K562 (cell line): ENCODE data around the gene SLA2. TPM values are rescaled to one million over a fixed set of nuclear protein-coding genes. Genes with fewer than 3 reads are reported as not detected.

ENCODE experiments used
- ATAC-seq: fragments of 200-7000 bp; cut with Tn5 transposase; 3 replicates; pipeline ENCODE4 v1.9.1; 2020; ENCODE audit warnings: moderate library complexity
- BruUV-seq: library from RNA; stranded (reverse); fragments of 400-500 nt; replicated peaks from 2 replicates; lab custom pipeline; 2021; lab: Mats Ljungman, UMichigan
- CTCF ChIA-PET: fragments of 300-600 bp; formaldehyde crosslinking; extraction: SDS; loops from one replicate; lab custom pipeline; 2021; ENCODE audit warnings: low intra/inter-chr PET ratio; lab: Yijun Ruan, JAX
- POLR2A ChIA-PET: fragments of 300-600, 350-650 bp; sonication (Branson Sonifier 250); formaldehyde crosslinking; extraction: SDS; loops from one replicate; lab custom pipeline; 2021; ENCODE audit warnings: antibody characterized with exemption, inconsistent platforms; lab: Yijun Ruan, JAX
- DNase-seq, 4 experiments: peaks; one replicate each; pipeline versions ENCODE4 v3.0.0 to v3.0.0-alpha.2; 2011 to 2018; ENCODE audit warnings: low spot score in 3 of 4, mixed read lengths in 3 of 4; ENCODE audit errors: extremely low read depth in 1 of 4
- FAIRE-seq: peaks from 2 replicates; lab custom pipeline; 2011; peaks lifted over from hg19 to GRCh38; lab: Jason Lieb, UNC
- H2AFZ ChIP-seq: 2 replicates; pipeline ENCODE4 v1.6.0; 2011; ENCODE audit warnings: low read depth, low read length, control low read depth, inconsistent platforms
- H3K27ac ChIP-seq: fragments of 200-600 bp; 3 replicates; pipeline ENCODE4 v1.8.0; 2011; ENCODE audit warnings: low read depth, mild to moderate bottlenecking, control low read depth, inconsistent platforms, low read length, moderate library complexity, mixed read lengths; ENCODE audit errors: extremely low read depth
- H3K27me3 ChIP-seq, 2 experiments: fragments of 300-600 bp in 1 of 2; 2 replicates in 1 of 2; 3 replicates in 1 of 2; pipeline versions ENCODE4 v1.6.0 to v1.8.0; 2011; ENCODE audit warnings: inconsistent platforms in 2 of 2, low read length in 2 of 2, mild to moderate bottlenecking in 1 of 2, mixed read lengths in 1 of 2, moderate library complexity in 1 of 2; ENCODE audit not compliant: control insufficient read depth in 2 of 2, insufficient read depth in 2 of 2
- H3K36me3 ChIP-seq: fragments of 300-600 bp; 3 replicates; pipeline ENCODE4 v1.8.0; 2011; ENCODE audit warnings: mild to moderate bottlenecking, low read length, inconsistent platforms; ENCODE audit not compliant: control insufficient read depth, insufficient read depth
- H3K4me1 ChIP-seq, 2 experiments: fragments of 200-600 bp in 1 of 2; replicated peaks in 1 of 2; 2 replicates in 1 of 2; 3 replicates in 1 of 2; pipeline versions ENCODE4 v1.5.1 to v1.8.0; 2011; ENCODE audit warnings: inconsistent platforms in 2 of 2, low read length in 2 of 2, mild to moderate bottlenecking in 1 of 2, mixed read lengths in 1 of 2, moderate library complexity in 1 of 2; ENCODE audit not compliant: control insufficient read depth in 2 of 2, insufficient read depth in 2 of 2
- H3K4me2 ChIP-seq: 2 replicates; pipeline ENCODE4 v1.6.1; 2011; ENCODE audit warnings: low read length, control low read depth, inconsistent platforms, mixed read lengths; ENCODE audit not compliant: insufficient read depth
- H3K4me3 ChIP-seq: fragments of 200-600 bp; sonication (generic), shearing (Covaris generic); 2 replicates; pipeline ENCODE4 v1.5.1; 2016; ENCODE audit warnings: control low read depth, inconsistent platforms
- H3K79me2 ChIP-seq: fragments of 200-600 bp; 3 replicates; pipeline ENCODE4 v1.8.0; 2011; ENCODE audit warnings: low read length, inconsistent platforms; ENCODE audit not compliant: control insufficient read depth, insufficient read depth
- H3K9ac ChIP-seq, 2 experiments: 2 replicates each; pipeline versions ENCODE4 v1.6.0 to v1.6.1; 2011; ENCODE audit warnings: low read depth in 2 of 2, low read length in 2 of 2, control low read depth in 1 of 2, inconsistent platforms in 1 of 2, mild to moderate bottlenecking in 1 of 2, mixed read lengths in 1 of 2; ENCODE audit not compliant: insufficient read depth in 1 of 2
- H3K9me1 ChIP-seq: one replicate; pipeline ENCODE4 v1.6.0; 2011; ENCODE audit warnings: inconsistent platforms, mild to moderate bottlenecking, low read length, moderate library complexity; ENCODE audit not compliant: control insufficient read depth, insufficient read depth
- H3K9me3 ChIP-seq: replicated peaks from 2 replicates; pipeline ENCODE4 v1.5.1; 2011; ENCODE audit warnings: low read depth, low read length, inconsistent platforms; ENCODE audit not compliant: control insufficient read depth, insufficient read depth
- H4K20me1 ChIP-seq: replicated peaks from 2 replicates; pipeline ENCODE4 v1.6.1; 2011; ENCODE audit warnings: low read length, inconsistent platforms, mixed read lengths; ENCODE audit not compliant: control insufficient read depth, insufficient read depth
- CEBPB ChIP-seq: fragments of 450-650 bp; IDR thresholded peaks from 2 replicates; pipeline ENCODE4 v1.6.1; 2016; ENCODE audit warnings: missing genetic modification characterization, missing compliant biosample characterization
- WGBS: fragments of 100-300 bp; shearing (Covaris generic); methylation state at CpG from one replicate; pipeline ENCODE4 v1.1.6; 2016; ENCODE audit warnings: low coverage, mixed read lengths; ENCODE audit not compliant: insufficient coverage; ENCODE audit errors: missing lambda C conversion rate; 5-methylcytosine and 5-hydroxymethylcytosine counted together
- in situ Hi-C: fragments of 300-500 bp; cut with MboI; formaldehyde crosslinking; loops from 4 replicates; pipeline ENCODE4 v1.15.0; 2018; ENCODE audit warnings: inconsistent platforms, mixed read lengths
- intact Hi-C: fragments of 100-400 bp; cut with micrococcal nuclease; formaldehyde crosslinking; loops from 2 replicates; pipeline ENCODE4 v1.14.2; 2022
- polyA plus RNA-seq, 8 experiments: library from polyadenylated mRNA; depleted of rRNA in 4 of 8; stranded (reverse) in 5 of 8; unstranded in 3 of 8; fragments of >200 nt; fragmentation: Nextera tagmentation in 2 of 8; fragmentation: Illumina TruSeq in 1 of 8; extraction: Ambion mirVana in 2 of 8; extraction: Trizol in 1 of 8; gene quantifications; 2 replicates each; pipeline versions ENCODE4 v1.2.1 to v1.2.3, GENCODE V29; 2011 to 2014; ENCODE audit warnings: inconsistent platforms in 1 of 8, missing spikeins in 1 of 8
- total RNA-seq, 7 experiments: library from RNA; depleted of rRNA in 6 of 7; stranded (reverse); fragments of >200 nt in 6 of 7; fragmentation: Illumina TruSeq in 2 of 7; extraction: Trizol in 2 of 7; gene quantifications; 2 replicates each; pipeline versions ENCODE4 v1.2.1 to v1.2.3, GENCODE V29; 2011 to 2021; ENCODE audit warnings: low replicate concordance in 1 of 7
- TF ChIP-seq, protein P1 (sequence below): fragments of 200-800 bp; sonication (Bioruptor generic); IDR thresholded peaks from 2 replicates; pipeline ENCODE4 v1.6.1; 2016; ENCODE audit warnings: missing genetic modification characterization, missing compliant biosample characterization

Gene SLA2
- total and polyA plus RNA-seq, 9 of the 15 experiments (the other 6 are each of a cell fraction or from before 2014, with no cell fraction given): 0.07 TPM; not detected in 7

- in situ Hi-C loops: no loop called here
- H3K4me3 ChIP-seq: no peak overlapping the region
- H3K27ac ChIP-seq: no peak overlapping the region
- H3K9me1 ChIP-seq: no peaks in the 10 kb centered on the region
- no peak for ATAC-seq
- TF ChIP-seq, protein P1, sequence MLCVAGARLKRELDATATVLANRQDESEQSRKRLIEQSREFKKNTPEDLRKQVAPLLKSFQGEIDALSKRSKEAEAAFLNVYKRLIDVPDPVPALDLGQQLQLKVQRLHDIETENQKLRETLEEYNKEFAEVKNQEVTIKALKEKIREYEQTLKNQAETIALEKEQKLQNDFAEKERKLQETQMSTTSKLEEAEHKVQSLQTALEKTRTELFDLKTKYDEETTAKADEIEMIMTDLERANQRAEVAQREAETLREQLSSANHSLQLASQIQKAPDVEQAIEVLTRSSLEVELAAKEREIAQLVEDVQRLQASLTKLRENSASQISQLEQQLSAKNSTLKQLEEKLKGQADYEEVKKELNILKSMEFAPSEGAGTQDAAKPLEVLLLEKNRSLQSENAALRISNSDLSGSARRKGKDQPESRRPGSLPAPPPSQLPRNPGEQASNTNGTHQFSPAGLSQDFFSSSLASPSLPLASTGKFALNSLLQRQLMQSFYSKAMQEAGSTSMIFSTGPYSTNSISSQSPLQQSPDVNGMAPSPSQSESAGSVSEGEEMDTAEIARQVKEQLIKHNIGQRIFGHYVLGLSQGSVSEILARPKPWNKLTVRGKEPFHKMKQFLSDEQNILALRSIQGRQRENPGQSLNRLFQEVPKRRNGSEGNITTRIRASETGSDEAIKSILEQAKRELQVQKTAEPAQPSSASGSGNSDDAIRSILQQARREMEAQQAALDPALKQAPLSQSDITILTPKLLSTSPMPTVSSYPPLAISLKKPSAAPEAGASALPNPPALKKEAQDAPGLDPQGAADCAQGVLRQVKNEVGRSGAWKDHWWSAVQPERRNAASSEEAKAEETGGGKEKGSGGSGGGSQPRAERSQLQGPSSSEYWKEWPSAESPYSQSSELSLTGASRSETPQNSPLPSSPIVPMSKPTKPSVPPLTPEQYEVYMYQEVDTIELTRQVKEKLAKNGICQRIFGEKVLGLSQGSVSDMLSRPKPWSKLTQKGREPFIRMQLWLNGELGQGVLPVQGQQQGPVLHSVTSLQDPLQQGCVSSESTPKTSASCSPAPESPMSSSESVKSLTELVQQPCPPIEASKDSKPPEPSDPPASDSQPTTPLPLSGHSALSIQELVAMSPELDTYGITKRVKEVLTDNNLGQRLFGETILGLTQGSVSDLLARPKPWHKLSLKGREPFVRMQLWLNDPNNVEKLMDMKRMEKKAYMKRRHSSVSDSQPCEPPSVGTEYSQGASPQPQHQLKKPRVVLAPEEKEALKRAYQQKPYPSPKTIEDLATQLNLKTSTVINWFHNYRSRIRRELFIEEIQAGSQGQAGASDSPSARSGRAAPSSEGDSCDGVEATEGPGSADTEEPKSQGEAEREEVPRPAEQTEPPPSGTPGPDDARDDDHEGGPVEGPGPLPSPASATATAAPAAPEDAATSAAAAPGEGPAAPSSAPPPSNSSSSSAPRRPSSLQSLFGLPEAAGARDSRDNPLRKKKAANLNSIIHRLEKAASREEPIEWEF (CRISPR knock-in tag): no peak
- TF ChIP-seq CEBPB (tag): 0 out of 2 replicates have a peak, but pooled peaks have one; percentile 10
- H3K79me2 ChIP-seq: no peaks in the 10 kb centered on the region
- CTCF ChIA-PET: no interaction called here
- H3K27me3 ChIP-seq: no peaks in the 10 kb centered on the region
- no peak for DNase-seq
- H3K9ac ChIP-seq: no peak overlapping the region; a peak in 1 of 4 replicates
- peaks cover 16% of the 10 kb centered on the region; the same call in 2 of the 3 replicates for H3K36me3 ChIP-seq
- no peak overlapping the region for H2AFZ ChIP-seq
- intact Hi-C loops: no loop called here
- POLR2A ChIA-PET: no interaction called here
- H3K4me2 ChIP-seq: no peak overlapping the region
- BruUV-seq: no TSS peak
- no peaks in the 10 kb centered on the region for H4K20me1 ChIP-seq
- H3K9me3 ChIP-seq: no peaks in the 10 kb centered on the region
- 66% methylated on average over 7 of the region's 7 CpGs for WGBS
- no peaks in the 10 kb centered on the region; a peak in 1 of 5 replicates for H3K4me1 ChIP-seq
- FAIRE-seq: no peak
Observed at GRCh38 chr20:36688630-36689029, 42.6 kb upstream of the SLA2 start.
